Astrocyte of the spinal cord (primary cell): ENCODE data around the gene GRIN2A.

Source experiments
- DNase-seq: peaks from one replicate; pipeline ENCODE4 v3.0.0; 2011; ENCODE audit warnings: low read depth, low spot score
- H3K4me3 ChIP-seq: 2 replicates; pipeline ENCODE4 v1.5.1; 2011; ENCODE audit warnings: low read depth, mild to moderate bottlenecking, low read length, moderate library complexity
- in situ Hi-C: cut with HindIII; loops from 2 replicates; pipeline ENCODE4 v1.10.0; 2017; ENCODE audit warnings: low sequenced_read_pairs
- TF ChIP-seq, protein P1 (sequence below): IDR thresholded peaks from 2 replicates; pipeline ENCODE4 v1.5.1; 2012; ENCODE audit warnings: low read depth, mild to moderate bottlenecking, low read length, inconsistent platforms

Gene GRIN2A

DNA sequence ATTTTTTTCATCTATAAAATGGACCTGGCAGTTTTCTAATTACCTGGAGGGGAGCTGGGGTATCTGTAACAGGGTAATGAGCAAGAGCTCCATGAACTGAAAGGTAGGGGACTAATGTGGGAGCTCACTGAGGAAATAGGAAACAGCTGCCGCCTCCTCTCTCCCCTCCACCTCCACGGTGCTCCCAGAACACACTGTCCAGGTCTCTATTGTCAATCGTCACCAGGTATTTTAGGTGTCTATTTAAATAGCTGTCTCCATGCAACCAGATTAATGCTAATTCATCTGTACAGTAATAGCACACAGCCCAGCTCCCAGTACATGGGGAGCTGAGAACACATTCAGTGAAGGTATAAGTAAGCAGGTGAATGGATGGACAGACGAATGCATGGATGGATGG is 233.3 kb downstream of the GRIN2A start:
- in situ Hi-C loops: no loop called here
- no peak overlapping the region for H3K4me3 ChIP-seq
- TF ChIP-seq, protein P1, sequence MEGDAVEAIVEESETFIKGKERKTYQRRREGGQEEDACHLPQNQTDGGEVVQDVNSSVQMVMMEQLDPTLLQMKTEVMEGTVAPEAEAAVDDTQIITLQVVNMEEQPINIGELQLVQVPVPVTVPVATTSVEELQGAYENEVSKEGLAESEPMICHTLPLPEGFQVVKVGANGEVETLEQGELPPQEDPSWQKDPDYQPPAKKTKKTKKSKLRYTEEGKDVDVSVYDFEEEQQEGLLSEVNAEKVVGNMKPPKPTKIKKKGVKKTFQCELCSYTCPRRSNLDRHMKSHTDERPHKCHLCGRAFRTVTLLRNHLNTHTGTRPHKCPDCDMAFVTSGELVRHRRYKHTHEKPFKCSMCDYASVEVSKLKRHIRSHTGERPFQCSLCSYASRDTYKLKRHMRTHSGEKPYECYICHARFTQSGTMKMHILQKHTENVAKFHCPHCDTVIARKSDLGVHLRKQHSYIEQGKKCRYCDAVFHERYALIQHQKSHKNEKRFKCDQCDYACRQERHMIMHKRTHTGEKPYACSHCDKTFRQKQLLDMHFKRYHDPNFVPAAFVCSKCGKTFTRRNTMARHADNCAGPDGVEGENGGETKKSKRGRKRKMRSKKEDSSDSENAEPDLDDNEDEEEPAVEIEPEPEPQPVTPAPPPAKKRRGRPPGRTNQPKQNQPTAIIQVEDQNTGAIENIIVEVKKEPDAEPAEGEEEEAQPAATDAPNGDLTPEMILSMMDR: no peak
- DNase-seq: no peak

DNA sequence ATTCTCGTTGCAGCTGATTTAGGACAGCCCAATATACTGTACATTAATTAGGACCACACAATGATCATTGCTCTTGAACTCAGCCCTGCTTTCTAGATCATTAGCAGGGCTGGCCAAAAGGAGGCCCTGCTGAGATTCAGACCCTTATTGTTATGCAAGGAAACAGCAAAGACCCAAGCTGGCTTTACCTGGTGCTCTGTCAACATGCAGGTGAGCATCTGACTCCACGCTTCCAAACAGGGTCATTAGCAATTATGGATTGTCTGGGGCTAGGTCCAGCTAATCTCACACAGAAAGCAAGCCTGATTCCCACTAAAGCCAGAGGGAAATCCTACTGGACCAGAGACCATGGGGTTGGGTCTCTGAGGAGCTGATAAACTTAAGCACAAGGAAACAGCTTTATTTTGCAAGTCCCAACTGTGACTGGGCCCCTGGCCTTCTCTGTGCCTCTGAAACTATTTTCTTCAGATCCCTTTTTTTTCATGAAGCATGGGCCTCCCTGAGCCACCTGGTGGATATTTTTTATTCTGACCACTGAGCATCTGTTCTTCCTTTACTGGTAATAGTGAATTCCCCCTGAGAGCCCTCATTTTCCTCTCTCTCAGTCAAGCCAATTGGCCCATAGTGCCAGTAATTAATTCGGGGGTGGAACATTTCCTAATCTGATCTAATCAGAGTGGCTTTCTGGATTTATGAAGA is 236.1 kb downstream of the GRIN2A start:
- no peak for DNase-seq
- TF ChIP-seq, protein P1: no peak
- no peak overlapping the region for H3K4me3 ChIP-seq
- in situ Hi-C loops: no loop called here

DNA sequence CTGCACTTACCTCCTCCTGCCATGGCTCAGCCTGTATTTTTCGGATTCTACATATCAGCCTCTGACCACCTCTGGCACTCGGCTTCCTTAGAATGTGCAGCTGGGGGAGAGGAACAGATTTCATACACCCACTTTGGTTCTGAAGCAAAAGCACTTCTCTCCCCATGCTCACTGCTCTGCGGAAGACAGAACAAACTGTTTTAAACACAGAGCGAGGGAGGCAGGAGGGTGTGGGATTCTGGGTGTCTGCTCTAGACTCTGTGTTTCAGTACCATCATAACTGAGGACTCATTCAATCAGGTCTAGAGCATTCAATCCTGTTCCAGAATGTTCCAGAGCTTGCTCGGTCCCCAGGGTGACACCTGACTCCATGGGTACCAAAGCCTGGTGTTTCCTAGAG is 239.1 kb downstream of the GRIN2A start:
- H3K4me3 ChIP-seq: no peak overlapping the region
- DNase-seq: no peak
- TF ChIP-seq, protein P1: no peak
- in situ Hi-C loops: no loop called here

DNA sequence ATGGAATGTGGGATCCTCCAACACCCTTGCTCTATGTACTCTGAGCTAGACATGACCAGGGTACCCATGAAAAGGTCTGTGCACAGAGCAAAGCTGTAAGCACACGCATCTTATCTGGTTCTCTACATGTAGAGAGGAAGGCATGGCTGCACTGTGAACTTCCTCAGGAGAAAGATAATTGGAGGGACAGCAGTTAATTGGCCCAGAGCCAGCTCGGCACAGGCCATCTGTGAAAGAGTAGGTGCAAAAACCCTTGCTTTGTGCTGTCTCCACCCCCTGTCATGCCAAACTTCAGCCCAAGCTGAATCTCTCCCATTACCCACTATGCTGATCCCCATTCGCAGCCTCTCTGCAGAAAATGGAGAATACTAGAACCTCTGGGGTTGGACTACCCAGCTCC is 241.0 kb downstream of the GRIN2A start:
- DNase-seq: no peak
- TF ChIP-seq, protein P1: no peak
- in situ Hi-C loops: no loop called here
- no peak overlapping the region for H3K4me3 ChIP-seq

DNA sequence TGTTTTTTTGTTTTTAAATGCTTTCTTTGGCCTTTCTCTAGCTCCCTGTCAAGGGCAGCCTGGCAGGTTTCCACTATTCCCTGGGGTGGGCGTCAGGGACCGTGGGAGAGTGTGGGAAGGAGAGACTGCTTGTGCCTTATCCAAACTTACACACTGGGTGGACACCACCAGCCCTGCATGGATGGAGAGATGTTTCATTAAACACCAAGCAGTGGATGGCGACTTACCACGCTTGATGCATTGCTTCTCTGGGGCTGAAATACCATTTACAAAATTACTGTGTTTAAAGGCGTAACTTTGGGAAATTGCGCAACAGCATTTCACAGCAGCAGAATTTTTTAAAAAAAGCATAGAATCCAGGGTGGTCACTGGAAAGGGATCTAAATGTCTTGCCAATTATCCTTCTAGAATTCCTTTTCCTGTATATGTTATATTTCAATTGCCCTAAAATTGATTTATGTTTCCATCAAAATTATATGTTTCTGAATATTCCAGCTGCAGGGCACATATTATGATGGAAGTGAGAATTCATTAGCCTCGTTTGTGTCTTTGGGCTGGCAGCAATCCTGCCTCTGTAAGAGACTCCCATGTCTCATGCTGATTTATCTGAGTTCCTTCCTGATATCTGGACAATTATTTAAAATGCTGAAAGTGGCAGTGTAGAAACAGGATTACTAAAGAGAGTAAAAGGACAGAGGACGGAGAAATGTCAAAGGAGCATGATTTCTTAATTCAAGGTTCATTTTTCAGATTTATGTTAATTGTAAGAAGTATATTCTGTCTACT is 247.3 kb downstream of the GRIN2A start:
- DNase-seq: no peak
- no peak overlapping the region for H3K4me3 ChIP-seq
- in situ Hi-C loops: no loop called here
- TF ChIP-seq, protein P1: no peak

DNA sequence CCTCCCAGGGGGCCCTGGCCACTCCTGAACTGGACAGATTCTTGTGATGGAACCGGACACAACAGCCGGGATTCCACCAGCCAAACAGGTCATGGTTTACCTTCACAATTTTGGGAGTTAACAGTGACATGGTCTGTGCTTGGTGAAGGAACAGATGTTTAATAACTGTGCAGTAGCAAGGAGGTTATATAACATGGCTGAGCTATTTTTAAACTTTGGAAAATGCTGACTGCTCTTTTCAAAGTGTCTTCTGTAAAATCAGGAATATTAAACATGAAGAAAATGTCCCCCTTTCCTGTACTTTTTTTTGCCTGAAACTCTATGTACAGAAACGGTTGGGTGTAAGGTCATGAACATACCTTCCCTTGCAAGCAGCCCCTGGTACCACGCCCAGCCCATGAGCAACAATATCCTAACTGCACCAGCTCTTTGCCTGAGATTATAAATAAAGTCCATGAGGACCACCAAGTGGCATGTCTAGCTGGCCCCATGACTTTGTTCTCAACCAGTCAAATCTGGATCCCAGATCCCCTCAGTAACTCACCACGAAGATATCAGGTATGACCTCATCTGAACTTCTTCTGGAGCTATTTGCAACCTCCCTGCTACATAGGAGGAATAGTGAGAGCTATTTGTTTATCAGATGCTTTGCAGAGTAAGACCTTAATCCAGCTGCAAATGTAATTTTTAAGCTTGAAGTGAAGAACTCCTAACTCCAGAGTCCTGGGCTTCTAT is 249.1 kb downstream of the GRIN2A start:
- in situ Hi-C loops: no loop called here
- no peak overlapping the region for H3K4me3 ChIP-seq
- TF ChIP-seq, protein P1: no peak
- no peak for DNase-seq
